Ascending aorta (tissue), 2 donors: Measurements from ENCODE around the gene BAZ2A. TPM values are rescaled to one million over a fixed set of nuclear protein-coding genes. Genes with fewer than 3 reads are reported as not detected.

Experiments
- DNase-seq, 2 donors: peaks; one replicate each; pipeline ENCODE4 v3.0.0-alpha.2; 2019; ENCODE audit warnings: low spot score in 2 of 2
- H3K27ac ChIP-seq, 2 donors: fragments of 200-600 bp; sonication (generic); one replicate each; pipeline ENCODE4 v1.5.1; 2016 to 2017; ENCODE audit warnings: mild to moderate bottlenecking in 1 of 2
- H3K27me3 ChIP-seq: fragments of 200-600 bp; sonication (generic); one replicate; pipeline ENCODE4 v1.5.1; 2017
- H3K36me3 ChIP-seq, 2 donors: fragments of 200-600 bp; sonication (generic); one replicate each; pipeline ENCODE4 v1.5.1; 2016
- H3K4me1 ChIP-seq, 2 donors: fragments of 200-600 bp; sonication (generic); one replicate each; pipeline ENCODE4 v1.5.1; 2016 to 2017; ENCODE audit warnings: mild to moderate bottlenecking in 1 of 2
- H3K4me3 ChIP-seq, 2 donors: fragments of 200-600 bp; sonication (generic); one replicate each; pipeline ENCODE4 v1.5.1; 2016 to 2017; ENCODE audit warnings: mild to moderate bottlenecking in 1 of 2
- H3K9me3 ChIP-seq, 2 donors: fragments of 200-600 bp; sonication (generic); one replicate each; pipeline ENCODE4 v1.5.1; 2016
- intact Hi-C: fragments of 100-400 bp; cut with DNase I; formaldehyde crosslinking; loops from one replicate; pipeline ENCODE4 v1.15.1; 2023
- total RNA-seq: library from RNA; depleted of rRNA; stranded (reverse); fragments of >200 nt; gene quantifications from one replicate; pipeline ENCODE4 v1.1.0, GENCODE V29; 2016
- TF ChIP-seq, protein P1 (sequence below), 3 experiments: fragments of 200-600 bp in 2 of 3; fragments of 450-650 bp in 1 of 3; sonication (generic) in 2 of 3; IDR thresholded peaks; one replicate each; pipeline ENCODE4 v1.5.1; 2016 to 2019; ENCODE audit warnings: antibody characterized with exemption in 3 of 3, mild to moderate bottlenecking in 1 of 3, moderate library complexity in 1 of 3

Gene BAZ2A
- total RNA-seq, 1 donor from 2014 or later: 118 TPM

DNA sequence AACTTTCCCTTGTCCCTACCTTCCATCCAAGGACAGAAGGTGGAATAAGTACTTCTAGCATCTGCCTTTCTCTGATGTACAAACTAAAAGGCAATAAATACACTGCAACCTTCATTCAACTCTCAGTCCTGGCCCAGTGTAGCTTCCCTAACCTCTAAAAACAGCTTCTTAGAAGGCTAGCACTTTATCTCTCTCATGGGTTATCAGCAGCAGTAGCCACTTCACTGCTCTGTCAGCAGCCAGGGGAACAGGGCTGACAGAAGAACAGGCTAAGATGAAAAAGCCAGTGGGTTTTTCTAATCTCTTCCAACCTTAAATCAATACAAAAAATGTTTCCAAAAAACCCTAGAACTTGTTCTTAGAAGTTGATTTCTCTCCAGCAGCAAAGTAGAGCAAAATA is 13.2 kb downstream of the BAZ2A start:
- no peaks in the 10 kb centered on the region for H3K4me1 ChIP-seq
- TF ChIP-seq, protein P1, sequence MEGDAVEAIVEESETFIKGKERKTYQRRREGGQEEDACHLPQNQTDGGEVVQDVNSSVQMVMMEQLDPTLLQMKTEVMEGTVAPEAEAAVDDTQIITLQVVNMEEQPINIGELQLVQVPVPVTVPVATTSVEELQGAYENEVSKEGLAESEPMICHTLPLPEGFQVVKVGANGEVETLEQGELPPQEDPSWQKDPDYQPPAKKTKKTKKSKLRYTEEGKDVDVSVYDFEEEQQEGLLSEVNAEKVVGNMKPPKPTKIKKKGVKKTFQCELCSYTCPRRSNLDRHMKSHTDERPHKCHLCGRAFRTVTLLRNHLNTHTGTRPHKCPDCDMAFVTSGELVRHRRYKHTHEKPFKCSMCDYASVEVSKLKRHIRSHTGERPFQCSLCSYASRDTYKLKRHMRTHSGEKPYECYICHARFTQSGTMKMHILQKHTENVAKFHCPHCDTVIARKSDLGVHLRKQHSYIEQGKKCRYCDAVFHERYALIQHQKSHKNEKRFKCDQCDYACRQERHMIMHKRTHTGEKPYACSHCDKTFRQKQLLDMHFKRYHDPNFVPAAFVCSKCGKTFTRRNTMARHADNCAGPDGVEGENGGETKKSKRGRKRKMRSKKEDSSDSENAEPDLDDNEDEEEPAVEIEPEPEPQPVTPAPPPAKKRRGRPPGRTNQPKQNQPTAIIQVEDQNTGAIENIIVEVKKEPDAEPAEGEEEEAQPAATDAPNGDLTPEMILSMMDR (IDR thresholded peaks at IDR 0.05): no peak
- H3K36me3 ChIP-seq: peaks cover 59 to 82% of the 10 kb centered on the region in 2 donors
- no peak for DNase-seq
- H3K9me3 ChIP-seq: no peaks in the 10 kb centered on the region
- H3K4me3 ChIP-seq: no peak overlapping the region
- intact Hi-C loops: no loop called here
- no peaks in the 10 kb centered on the region for H3K27me3 ChIP-seq
- H3K27ac ChIP-seq: no peak overlapping the region

DNA sequence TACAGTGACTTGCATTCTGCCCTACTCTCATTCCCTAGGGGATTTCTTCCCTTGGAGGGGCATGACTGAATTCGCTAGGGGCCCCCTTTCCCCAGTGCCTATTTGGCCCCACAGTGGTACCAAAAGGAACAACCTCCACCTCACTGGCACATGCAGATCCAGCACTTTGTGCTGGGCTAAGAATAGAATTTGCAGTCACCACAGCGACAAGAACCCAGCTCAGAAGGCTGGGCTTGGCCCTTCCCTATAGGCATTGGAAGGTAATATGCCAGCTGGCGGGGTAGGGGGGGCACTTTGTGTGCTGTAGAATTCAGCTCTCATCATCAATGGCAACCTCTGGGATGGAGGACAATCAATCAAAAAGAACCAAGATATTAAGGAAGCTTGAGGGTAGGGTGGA is 13.9 kb downstream of the BAZ2A start:
- no peak for DNase-seq
- Histone ChIP-seq H3K9me3 (no peaks in the 10 kb centered on the region), H3K4me3 (no peak overlapping the region), H3K27me3 (no peaks in the 10 kb centered on the region), H3K27ac (no peak overlapping the region), H3K36me3 (peaks cover 66 to 84% of the 10 kb centered on the region in 2 donors), H3K4me1 (no peaks in the 10 kb centered on the region)
- TF ChIP-seq, protein P1 (IDR thresholded peaks at IDR 0.05): no peak
- intact Hi-C loops: no loop called here

DNA sequence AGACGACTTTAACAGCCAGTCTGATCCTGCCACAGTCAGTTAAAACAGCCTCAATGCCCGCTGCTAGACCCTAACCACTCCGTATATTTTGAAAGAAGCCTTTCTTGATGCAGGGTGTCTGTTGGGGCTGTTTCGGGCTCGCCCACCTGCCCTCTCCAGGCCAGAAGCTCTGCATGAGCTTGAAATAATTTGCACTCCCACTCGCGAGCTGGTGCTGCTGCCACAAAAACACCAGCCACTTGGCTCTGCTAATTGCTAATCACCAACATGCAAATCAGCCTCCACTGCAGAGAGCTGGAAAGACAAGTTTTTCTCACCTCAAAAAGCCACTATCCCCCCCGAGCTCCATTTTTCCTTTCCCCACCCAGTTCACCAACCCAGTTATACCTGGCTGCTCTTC is 15.5 kb downstream of the BAZ2A start:
- intact Hi-C loops: no loop called here
- H3K36me3 ChIP-seq: peaks cover 79 to 86% of the 10 kb centered on the region in 2 donors
- H3K4me3 ChIP-seq: no peak overlapping the region
- H3K4me1 ChIP-seq: no peaks in the 10 kb centered on the region
- no peak for DNase-seq
- no peaks in the 10 kb centered on the region for H3K27me3 ChIP-seq
- TF ChIP-seq, protein P1 (IDR thresholded peaks at IDR 0.05): no peak
- H3K9me3 ChIP-seq: no peaks in the 10 kb centered on the region
- no peak overlapping the region for H3K27ac ChIP-seq

DNA sequence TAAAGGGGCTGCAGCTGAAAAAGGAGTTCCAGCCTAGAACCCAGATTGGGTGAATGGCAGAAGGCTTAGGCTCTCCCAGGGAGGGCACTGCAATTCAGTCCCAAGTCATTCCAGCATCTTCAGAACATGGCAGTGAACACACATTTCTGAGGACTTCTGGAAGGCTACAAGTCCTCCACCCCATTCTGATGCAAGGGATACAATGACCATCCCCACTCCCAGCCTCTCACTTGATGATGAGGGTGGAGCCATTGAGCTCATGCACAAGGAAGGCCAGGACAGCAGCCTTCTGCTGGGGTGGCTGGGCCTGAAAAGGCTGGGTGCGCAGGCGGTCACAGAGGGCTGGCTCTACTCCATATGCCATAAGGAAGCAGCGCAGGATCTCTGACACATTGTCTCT is 25.8 kb downstream of the BAZ2A start:
- no peak overlapping the region for H3K27ac ChIP-seq
- no peaks in the 10 kb centered on the region for H3K27me3 ChIP-seq
- peak in 1 of 2 donors; percentile 47 for DNase-seq
- intact Hi-C loops: no loop called here
- TF ChIP-seq, protein P1 (IDR thresholded peaks at IDR 0.05): no peak
- H3K4me3 ChIP-seq: no peak overlapping the region
- H3K36me3 ChIP-seq: peaks cover 100% of the 10 kb centered on the region in 2 donors
- no peaks in the 10 kb centered on the region for H3K4me1 ChIP-seq
- no peaks in the 10 kb centered on the region for H3K9me3 ChIP-seq

DNA sequence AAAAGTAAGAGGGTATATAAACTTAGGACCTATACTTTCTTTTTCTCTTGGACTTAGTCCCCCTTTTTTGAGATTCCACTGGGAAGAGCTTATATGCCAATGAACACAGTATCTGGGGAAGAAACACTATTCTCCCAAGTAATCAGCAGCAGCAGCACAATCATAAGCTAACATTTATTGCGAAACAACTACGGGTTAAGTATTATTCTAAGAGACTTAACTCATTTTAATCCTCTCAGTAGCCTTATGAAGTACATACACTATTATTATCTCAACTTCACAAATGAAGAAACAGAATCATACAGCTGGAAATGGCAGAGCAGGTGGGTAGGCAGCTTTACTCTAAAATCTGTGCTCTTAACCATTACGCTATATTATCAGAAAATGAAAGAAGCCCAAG is 27.9 kb downstream of the BAZ2A start:
- H3K4me3 ChIP-seq: no peak overlapping the region
- intact Hi-C loops: no loop called here
- TF ChIP-seq, protein P1 (IDR thresholded peaks at IDR 0.05): no peak
- no peaks in the 10 kb centered on the region for H3K4me1 ChIP-seq
- H3K27me3 ChIP-seq: no peaks in the 10 kb centered on the region
- DNase-seq: no peak
- H3K27ac ChIP-seq: no peak overlapping the region
- no peaks in the 10 kb centered on the region for H3K9me3 ChIP-seq
- H3K36me3 ChIP-seq: peaks cover 96 to 98% of the 10 kb centered on the region in 2 donors

DNA sequence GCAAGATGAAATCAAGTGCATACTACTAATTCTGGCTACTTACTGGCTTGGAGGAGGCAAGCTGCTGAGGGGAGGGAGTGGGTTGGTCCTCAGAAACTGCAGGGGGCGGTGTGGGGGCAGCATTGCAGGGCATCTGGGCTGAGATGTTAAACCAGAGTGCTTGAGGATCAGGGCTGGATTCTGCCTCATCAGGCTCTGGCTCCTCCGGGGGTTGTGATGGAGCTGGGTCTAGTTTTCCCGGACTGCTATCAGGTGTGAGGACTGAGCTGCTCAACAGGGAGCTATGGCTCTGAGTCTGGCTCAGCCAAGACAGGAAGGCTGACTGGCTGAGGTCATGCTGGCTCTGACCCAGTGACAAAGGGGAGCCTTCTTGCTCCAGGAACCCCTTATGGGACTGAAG is 28.6 kb downstream of the BAZ2A start:
- TF ChIP-seq, protein P1 (IDR thresholded peaks at IDR 0.05): no peak
- H3K4me3 ChIP-seq: no peak overlapping the region
- H3K27ac ChIP-seq: no peak overlapping the region
- no peak for DNase-seq
- peaks cover 95 to 97% of the 10 kb centered on the region in 2 donors for H3K36me3 ChIP-seq
- no peaks in the 10 kb centered on the region for H3K4me1 ChIP-seq
- H3K27me3 ChIP-seq: no peaks in the 10 kb centered on the region
- H3K9me3 ChIP-seq: no peaks in the 10 kb centered on the region
- intact Hi-C loops: no loop called here
